A549 (cell line): ENCODE data around the gene RUNDC1. TPM values are rescaled to one million over a fixed set of nuclear protein-coding genes. Genes with fewer than 3 reads are reported as not detected.

Experiments used
- ATAC-seq, 2 experiments: fragments of 200-7000 bp in 1 of 2; fragments of >200 bp in 1 of 2; cut with Nextera tagmentation in 1 of 2; cut with Tn5 transposase in 1 of 2; 3 replicates each; pipeline versions ENCODE4 v1.8.0 to v1.9.1; 2018 to 2020; ENCODE audit warnings: mild to moderate bottlenecking in 1 of 2, moderate library complexity in 1 of 2
- CTCF ChIA-PET: fragments of 300-600 bp; sonication (Branson Sonifier 250); formaldehyde crosslinking; extraction: SDS; loops from one replicate; lab custom pipeline; 2021; ENCODE audit warnings: antibody characterized with exemption, inconsistent platforms; lab: Yijun Ruan, JAX
- POLR2A ChIA-PET: fragments of 350-600 bp; formaldehyde crosslinking; extraction: SDS; loops from one replicate; lab custom pipeline; 2021; ENCODE audit warnings: antibody characterized with exemption, inconsistent platforms; lab: Yijun Ruan, JAX
- DNase-seq, 2 experiments: peaks; one replicate each; pipeline versions ENCODE4 v3.0.0 to v3.0.0-alpha.2; 2011 to 2016; ENCODE audit warnings: low read depth in 1 of 2, low spot score in 1 of 2
- FAIRE-seq: peaks from 2 replicates; lab custom pipeline; 2011; peaks lifted over from hg19 to GRCh38; lab: Jason Lieb, UNC
- H3K27ac ChIP-seq, 2 experiments: fragments of >200 bp; sonication (Bioruptor Twin); formaldehyde crosslinking; 3 replicates each; pipeline ENCODE4 v1.5.1; 2016 to 2017
- H3K4me1 ChIP-seq: fragments of >200 bp; sonication (Bioruptor Twin); formaldehyde crosslinking; 3 replicates; pipeline ENCODE4 v1.6.1; 2016
- H3K4me2 ChIP-seq: fragments of >200 bp; sonication (Bioruptor Twin); formaldehyde crosslinking; 3 replicates; pipeline ENCODE4 v1.6.1; 2016
- H3K4me3 ChIP-seq: fragments of >200 bp; sonication (Bioruptor Twin); formaldehyde crosslinking; 3 replicates; pipeline ENCODE4 v1.5.1; 2016
- H3K9me3 ChIP-seq: fragments of >200 bp; sonication (Bioruptor Twin); formaldehyde crosslinking; 3 replicates; pipeline ENCODE4 v1.6.1; 2016
- BHLHE40 ChIP-seq: IDR thresholded peaks from 2 replicates; pipeline ENCODE4 v1.6.1; 2012; ENCODE audit warnings: low read depth, low read length, inconsistent platforms
- CBX2 ChIP-seq: fragments of 200-600 bp; sonication (generic); IDR thresholded peaks from 2 replicates; pipeline ENCODE4 v1.6.1; 2016; ENCODE audit warnings: low read depth, mild to moderate bottlenecking, borderline replicate concordance
- CBX8 ChIP-seq: fragments of 200-600 bp; sonication (generic); IDR thresholded peaks from 2 replicates; pipeline ENCODE4 v1.6.1; 2016
- CHD2 ChIP-seq: fragments of 150-350 bp; IDR thresholded peaks from 2 replicates; pipeline ENCODE4 v1.6.1; 2014; ENCODE audit warnings: low read length; ENCODE audit not compliant: partially characterized antibody
- CHD4 ChIP-seq: fragments of 200-600 bp; sonication (generic); IDR thresholded peaks from 2 replicates; pipeline ENCODE4 v1.6.1; 2016; ENCODE audit warnings: antibody characterized with exemption, mild to moderate bottlenecking, borderline replicate concordance
- ELK1 ChIP-seq: fragments of 150-350 bp; IDR thresholded peaks from 2 replicates; pipeline ENCODE4 v1.6.1; 2014; ENCODE audit warnings: low read depth, mild to moderate bottlenecking, low read length
- GATA3 ChIP-seq: IDR thresholded peaks from 2 replicates; pipeline ENCODE4 v1.6.1; 2012; ENCODE audit warnings: borderline replicate concordance
- HES2 ChIP-seq: fragments of >200 bp; sonication (Bioruptor Twin); formaldehyde crosslinking; IDR thresholded peaks from 2 replicates; pipeline ENCODE4 v1.6.1; 2016
- JUN ChIP-seq, 2 experiments: fragments of >200 bp; sonication (Bioruptor Twin); formaldehyde crosslinking; IDR thresholded peaks; 2 replicates in 1 of 2; 3 replicates in 1 of 2; pipeline ENCODE4 v1.6.1; 2016 to 2017
- KDM5A ChIP-seq: fragments of 200-600 bp; sonication (generic); IDR thresholded peaks from 2 replicates; pipeline ENCODE4 v1.6.1; 2016; ENCODE audit warnings: antibody characterized with exemption, mild to moderate bottlenecking
- MAFK ChIP-seq: fragments of 450-650 bp; IDR thresholded peaks from 2 replicates; pipeline ENCODE4 v1.6.1; 2014; ENCODE audit not compliant: partially characterized antibody
- MAX ChIP-seq: IDR thresholded peaks from 2 replicates; pipeline ENCODE4 v1.6.1; 2012
- MYC ChIP-seq: IDR thresholded peaks from 2 replicates; pipeline ENCODE4 v1.6.1; 2012; ENCODE audit warnings: mild to moderate bottlenecking, inconsistent platforms, low read length, improper control_type of control experiment, borderline replicate concordance
- POLR2AphosphoS2 ChIP-seq: conservative IDR thresholded peaks from 2 replicates; pipeline ENCODE4 v1.6.1; 2012; ENCODE audit warnings: low read length, improper control_type of control experiment, inconsistent platforms
- RARB ChIP-seq: fragments of 250-450 bp; sonication (Bioruptor Pico); IDR thresholded peaks from 2 replicates; pipeline ENCODE4 v1.8.0; 2021; ENCODE audit warnings: mild to moderate bottlenecking, moderate library complexity
- RCOR1 ChIP-seq: fragments of 150-350 bp; IDR thresholded peaks from 2 replicates; pipeline ENCODE4 v1.6.1; 2014; ENCODE audit warnings: antibody characterized with exemption, low read length, low read depth
- RFX5 ChIP-seq: fragments of 450-650 bp; IDR thresholded peaks from 2 replicates; pipeline ENCODE4 v1.7.1; 2014; ENCODE audit warnings: antibody characterized with exemption, mild to moderate bottlenecking, moderate library complexity
- SMC3 ChIP-seq: fragments of >200 bp; sonication (Bioruptor Twin); formaldehyde crosslinking; IDR thresholded peaks from 3 replicates; pipeline ENCODE4 v1.6.1; 2018; ENCODE audit warnings: inconsistent platforms
- ZC3H11A ChIP-seq: fragments of 450-650 bp; IDR thresholded peaks from 2 replicates; pipeline ENCODE4 v1.6.1; 2014; ENCODE audit warnings: antibody characterized with exemption, mild to moderate bottlenecking
- ZFP36 ChIP-seq: fragments of 450-650 bp; IDR thresholded peaks from 2 replicates; pipeline ENCODE4 v1.6.1; 2014; ENCODE audit warnings: borderline replicate concordance; ENCODE audit not compliant: partially characterized antibody
- ZSCAN20 ChIP-seq: fragments of 250-450 bp; sonication (Bioruptor Pico); IDR thresholded peaks from 2 replicates; pipeline ENCODE4 v1.8.0; 2022; ENCODE audit warnings: mild to moderate bottlenecking, moderate library complexity
- WGBS: methylation state at CpG from one replicate; pipeline ENCODE4 v1.1.6; 2017; ENCODE audit errors: missing lambda C conversion rate; 5-methylcytosine and 5-hydroxymethylcytosine counted together
- polyA plus RNA-seq, 4 experiments: library from polyadenylated mRNA; depleted of rRNA in 3 of 4; stranded (reverse); fragments of >200 nt; fragmentation: RNase III in 1 of 4; extraction: RNeasy Plus Mini Kit Qiagen cat#74134 plus additional on column Dnase treatment in 1 of 4; gene quantifications; 2 replicates in 3 of 4; 3 replicates in 1 of 4; pipeline ENCODE4 v1.2.3, GENCODE V29; 2011 to 2017
- TF ChIP-seq, protein P1 (sequence below): fragments of >200 bp; sonication (Bioruptor Twin); formaldehyde crosslinking; IDR thresholded peaks from 3 replicates; pipeline ENCODE4 v1.5.1; 2016
- TF ChIP-seq, protein P2 (sequence below): fragments of 450-650 bp; IDR thresholded peaks from 2 replicates; pipeline ENCODE4 v1.6.1; 2014; ENCODE audit warnings: antibody characterized with exemption

RUNDC1 gene
- polyA plus RNA-seq, 2 of the 4 experiments (the other 2 are of a cell fraction), result 18.7 to 19.1 TPM

GRCh38 chr17:42989726-42990652 lies 9.6 kb downstream of the RUNDC1 start (continued):
- no peak for TF ChIP-seq RARB
- TF ChIP-seq CBX8, result no peak
- no peak for TF ChIP-seq RCOR1
- no peak for TF ChIP-seq RFX5
- no peak for TF ChIP-seq MYC
- TF ChIP-seq MAFK, result peak; percentile 92
- no peak for TF ChIP-seq POLR2AphosphoS2
- no peak for TF ChIP-seq ELK1
- TF ChIP-seq CHD4, result no peak
- no peak for TF ChIP-seq ZC3H11A
- TF ChIP-seq SMC3, result no peak
- TF ChIP-seq BHLHE40, result no peak
- TF ChIP-seq KDM5A, result no peak
- TF ChIP-seq HES2, result no peak
- TF ChIP-seq GATA3, result no peak
- 0 out of 5 replicates have a peak, but pooled peaks of 1 of the 2 experiments have one; percentile 31 for TF ChIP-seq JUN (IDR thresholded peaks at IDR 0.05)
- no peak for TF ChIP-seq CHD2
- peak; percentile 72 for TF ChIP-seq MAX
- TF ChIP-seq, protein P1, sequence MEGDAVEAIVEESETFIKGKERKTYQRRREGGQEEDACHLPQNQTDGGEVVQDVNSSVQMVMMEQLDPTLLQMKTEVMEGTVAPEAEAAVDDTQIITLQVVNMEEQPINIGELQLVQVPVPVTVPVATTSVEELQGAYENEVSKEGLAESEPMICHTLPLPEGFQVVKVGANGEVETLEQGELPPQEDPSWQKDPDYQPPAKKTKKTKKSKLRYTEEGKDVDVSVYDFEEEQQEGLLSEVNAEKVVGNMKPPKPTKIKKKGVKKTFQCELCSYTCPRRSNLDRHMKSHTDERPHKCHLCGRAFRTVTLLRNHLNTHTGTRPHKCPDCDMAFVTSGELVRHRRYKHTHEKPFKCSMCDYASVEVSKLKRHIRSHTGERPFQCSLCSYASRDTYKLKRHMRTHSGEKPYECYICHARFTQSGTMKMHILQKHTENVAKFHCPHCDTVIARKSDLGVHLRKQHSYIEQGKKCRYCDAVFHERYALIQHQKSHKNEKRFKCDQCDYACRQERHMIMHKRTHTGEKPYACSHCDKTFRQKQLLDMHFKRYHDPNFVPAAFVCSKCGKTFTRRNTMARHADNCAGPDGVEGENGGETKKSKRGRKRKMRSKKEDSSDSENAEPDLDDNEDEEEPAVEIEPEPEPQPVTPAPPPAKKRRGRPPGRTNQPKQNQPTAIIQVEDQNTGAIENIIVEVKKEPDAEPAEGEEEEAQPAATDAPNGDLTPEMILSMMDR, result no peak
- no peak for TF ChIP-seq ZSCAN20 (CRISPR knock-in tag)
- no peak for TF ChIP-seq CBX2
- TF ChIP-seq, protein P2, sequence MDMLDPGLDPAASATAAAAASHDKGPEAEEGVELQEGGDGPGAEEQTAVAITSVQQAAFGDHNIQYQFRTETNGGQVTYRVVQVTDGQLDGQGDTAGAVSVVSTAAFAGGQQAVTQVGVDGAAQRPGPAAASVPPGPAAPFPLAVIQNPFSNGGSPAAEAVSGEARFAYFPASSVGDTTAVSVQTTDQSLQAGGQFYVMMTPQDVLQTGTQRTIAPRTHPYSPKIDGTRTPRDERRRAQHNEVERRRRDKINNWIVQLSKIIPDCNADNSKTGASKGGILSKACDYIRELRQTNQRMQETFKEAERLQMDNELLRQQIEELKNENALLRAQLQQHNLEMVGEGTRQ, result no peak
- TF ChIP-seq, all 56 proteins: peak for 8

DNA sequence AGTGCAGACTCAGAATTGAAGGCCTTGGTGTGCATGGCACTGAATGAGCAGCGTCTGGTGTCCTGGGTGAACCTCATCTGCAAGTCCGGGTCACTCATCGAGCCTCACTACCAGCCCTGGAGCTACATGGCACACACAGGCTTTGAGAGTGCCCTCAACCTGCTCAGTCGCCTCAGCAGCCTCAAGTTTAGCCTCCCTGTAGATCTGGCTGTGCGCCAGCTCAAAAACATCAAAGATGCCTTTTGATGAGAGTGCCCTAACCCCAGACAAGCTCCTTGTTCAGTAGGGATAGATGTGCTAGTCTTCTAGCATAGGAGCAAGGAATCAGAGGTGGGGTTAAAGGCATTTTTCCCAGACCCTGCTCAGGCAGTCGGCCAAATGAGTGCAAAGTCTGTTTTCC lies 11.1 kb downstream of the RUNDC1 start:
- no peak for DNase-seq
- peaks cover 36% of the 10 kb centered on the region for H3K4me1 ChIP-seq
- FAIRE-seq, result no peak
- ChIA-PET POLR2A (interaction anchor here (0.6 kb wide), 1 partner anchor 144 kb away, joined by 4 read pairs; no protein-coding TSS in a partner anchor), CTCF (interaction anchor here (0.8 to 1.9 kb wide), 7 partner anchors 11 to 152 kb away, joined by 3 to 8 read pairs (median 4); partner anchors contain the start of gene AOC2)
- peak overlapping the region; percentile 79; the same call in 1 of the 3 replicates for H3K4me2 ChIP-seq
- H3K4me3 ChIP-seq, result no peak overlapping the region
- no peaks in the 10 kb centered on the region for H3K9me3 ChIP-seq
- TF ChIP-seq JUN (IDR thresholded peaks at IDR 0.05) (0 out of 5 replicates have a peak, but pooled peaks of 1 of the 2 experiments have one; percentile 8), ZFP36 (no peak)
- ATAC-seq, result no peak
- peak overlapping the region; percentile 68 to 87 for H3K27ac ChIP-seq
- WGBS, result 93% methylated on average over 5 of the region's 6 CpGs
